Measurements from ENCODE around the gene NUDC.

NUDC gene

GRCh38 chr1:26978901-26979300 is 57.4 kb downstream of the NUDC start:
- TF ChIP-seq TCF4 (CRISPR knock-in tag; IDR thresholded peaks at IDR 0.05; ENCODE audit: borderline replicate concordance) (no peak), ISL1 (CRISPR knock-in tag; IDR thresholded peaks at IDR 0.05) (no peak), PPARA (CRISPR knock-in tag; IDR thresholded peaks at IDR 0.05; ENCODE audit: borderline replicate concordance) (no peak), CSDC2 (CRISPR knock-in tag; IDR thresholded peaks at IDR 0.05) (no peak), ZC3H10 (CRISPR knock-in tag; IDR thresholded peaks at IDR 0.05) (no peak)
- no peak for ATAC-seq

DNA sequence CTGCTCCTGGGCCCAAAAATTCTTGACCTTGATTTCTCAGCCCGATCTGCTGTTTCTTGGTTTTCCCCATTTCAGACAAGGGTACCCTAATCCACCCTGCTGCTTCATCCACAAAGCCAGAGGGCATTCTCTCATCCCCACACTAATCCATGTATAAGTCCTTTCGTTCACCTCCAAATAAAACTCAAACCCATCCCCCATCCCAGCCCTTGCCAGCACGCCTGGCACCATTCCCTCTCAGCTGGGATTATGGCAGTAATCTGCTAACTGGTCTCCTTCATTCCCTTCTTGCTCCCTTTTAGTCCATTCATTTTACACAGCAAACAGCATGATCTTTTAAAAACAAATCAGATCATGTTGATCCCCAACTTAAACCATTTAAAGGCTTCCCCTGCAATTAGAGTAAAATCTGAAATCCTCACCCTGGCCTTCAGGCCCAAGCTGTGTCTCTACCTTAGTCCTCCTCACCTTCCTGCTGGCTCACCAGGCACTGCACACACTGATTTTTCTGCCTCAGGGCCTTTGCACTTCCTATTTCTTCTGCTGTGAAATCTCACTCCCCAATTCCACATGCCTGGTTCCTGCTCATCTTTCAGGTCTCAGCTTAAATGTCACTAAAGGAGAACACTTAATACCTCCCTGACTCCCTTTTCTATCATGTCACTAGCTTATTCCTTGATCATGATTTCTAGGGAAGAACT is 59.8 kb downstream of the NUDC start:
- ATAC-seq, result no peak
- no peak for TF ChIP-seq ZNF8 (CRISPR knock-in tag; IDR thresholded peaks at IDR 0.05)
- TF ChIP-seq ARNTL (CRISPR knock-in tag; IDR thresholded peaks at IDR 0.05; ENCODE audit: borderline replicate concordance, low read depth), result no peak
- TF ChIP-seq TSHZ2 (CRISPR knock-in tag; IDR thresholded peaks at IDR 0.05), result no peak
- no peak for TF ChIP-seq OSR1 (CRISPR knock-in tag; IDR thresholded peaks at IDR 0.05)
- no peak for TF ChIP-seq CSRNP3 (CRISPR knock-in tag; IDR thresholded peaks at IDR 0.05)
- no peak for TF ChIP-seq TOX (CRISPR knock-in tag; IDR thresholded peaks at IDR 0.05; ENCODE audit: borderline replicate concordance)
- no peak for TF ChIP-seq ZFP3 (CRISPR knock-in tag; IDR thresholded peaks at IDR 0.05)
- no peak for TF ChIP-seq ESRRG (CRISPR knock-in tag; IDR thresholded peaks at IDR 0.05)
- no peak for TF ChIP-seq BACH2 (CRISPR knock-in tag; IDR thresholded peaks at IDR 0.05; ENCODE audit: borderline replicate concordance)
- TF ChIP-seq, protein P1, sequence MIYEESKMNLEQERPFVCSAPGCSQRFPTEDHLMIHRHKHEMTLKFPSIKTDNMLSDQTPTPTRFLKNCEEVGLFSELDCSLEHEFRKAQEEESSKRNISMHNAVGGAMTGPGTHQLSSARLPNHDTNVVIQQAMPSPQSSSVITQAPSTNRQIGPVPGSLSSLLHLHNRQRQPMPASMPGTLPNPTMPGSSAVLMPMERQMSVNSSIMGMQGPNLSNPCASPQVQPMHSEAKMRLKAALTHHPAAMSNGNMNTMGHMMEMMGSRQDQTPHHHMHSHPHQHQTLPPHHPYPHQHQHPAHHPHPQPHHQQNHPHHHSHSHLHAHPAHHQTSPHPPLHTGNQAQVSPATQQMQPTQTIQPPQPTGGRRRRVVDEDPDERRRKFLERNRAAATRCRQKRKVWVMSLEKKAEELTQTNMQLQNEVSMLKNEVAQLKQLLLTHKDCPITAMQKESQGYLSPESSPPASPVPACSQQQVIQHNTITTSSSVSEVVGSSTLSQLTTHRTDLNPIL (CRISPR knock-in tag; IDR thresholded peaks at IDR 0.05; ENCODE audit: low read depth), result no peak
- no peak for TF ChIP-seq CSDC2 (CRISPR knock-in tag; IDR thresholded peaks at IDR 0.05)
- TF ChIP-seq ZNF70 (CRISPR knock-in tag; IDR thresholded peaks at IDR 0.05), result no peak
- no peak for TF ChIP-seq SNAI2 (CRISPR knock-in tag; IDR thresholded peaks at IDR 0.05)
- no peak for TF ChIP-seq GLIS3 (CRISPR knock-in tag; IDR thresholded peaks at IDR 0.05)
- TF ChIP-seq POU6F1 (CRISPR knock-in tag; IDR thresholded peaks at IDR 0.05; ENCODE audit: borderline replicate concordance, low read depth), result no peak
- no peak for TF ChIP-seq ISL1 (CRISPR knock-in tag; IDR thresholded peaks at IDR 0.05)
- no peak for TF ChIP-seq ZNF565 (CRISPR knock-in tag; conservative IDR thresholded peaks at IDR 0.05; ENCODE audit: low read depth)
- TF ChIP-seq ZC3H10 (CRISPR knock-in tag; IDR thresholded peaks at IDR 0.05), result no peak
- TF ChIP-seq RARB (CRISPR knock-in tag; IDR thresholded peaks at IDR 0.05), result no peak

- no peak; the same call in 2 of the 3 replicates for ATAC-seq
- TF ChIP-seq OSR1 (CRISPR knock-in tag; IDR thresholded peaks at IDR 0.05) (no peak), ZFP3 (CRISPR knock-in tag; IDR thresholded peaks at IDR 0.05) (no peak), CSRNP3 (CRISPR knock-in tag; IDR thresholded peaks at IDR 0.05) (no peak), PPARA (CRISPR knock-in tag; IDR thresholded peaks at IDR 0.05; ENCODE audit: borderline replicate concordance) (no peak), TCF4 (CRISPR knock-in tag; IDR thresholded peaks at IDR 0.05; ENCODE audit: borderline replicate concordance) (no peak), BACH2 (CRISPR knock-in tag; IDR thresholded peaks at IDR 0.05; ENCODE audit: borderline replicate concordance) (no peak), ZNF70 (CRISPR knock-in tag; IDR thresholded peaks at IDR 0.05) (no peak), TOX (CRISPR knock-in tag; IDR thresholded peaks at IDR 0.05; ENCODE audit: borderline replicate concordance) (no peak), SNAI2 (CRISPR knock-in tag; IDR thresholded peaks at IDR 0.05) (no peak), CSDC2 (CRISPR knock-in tag; IDR thresholded peaks at IDR 0.05) (no peak), ZNF565 (CRISPR knock-in tag; conservative IDR thresholded peaks at IDR 0.05; ENCODE audit: low read depth) (no peak)
- TF ChIP-seq, protein P1 (CRISPR knock-in tag; IDR thresholded peaks at IDR 0.05; ENCODE audit: low read depth), result no peak
- TF ChIP-seq, protein P2, sequence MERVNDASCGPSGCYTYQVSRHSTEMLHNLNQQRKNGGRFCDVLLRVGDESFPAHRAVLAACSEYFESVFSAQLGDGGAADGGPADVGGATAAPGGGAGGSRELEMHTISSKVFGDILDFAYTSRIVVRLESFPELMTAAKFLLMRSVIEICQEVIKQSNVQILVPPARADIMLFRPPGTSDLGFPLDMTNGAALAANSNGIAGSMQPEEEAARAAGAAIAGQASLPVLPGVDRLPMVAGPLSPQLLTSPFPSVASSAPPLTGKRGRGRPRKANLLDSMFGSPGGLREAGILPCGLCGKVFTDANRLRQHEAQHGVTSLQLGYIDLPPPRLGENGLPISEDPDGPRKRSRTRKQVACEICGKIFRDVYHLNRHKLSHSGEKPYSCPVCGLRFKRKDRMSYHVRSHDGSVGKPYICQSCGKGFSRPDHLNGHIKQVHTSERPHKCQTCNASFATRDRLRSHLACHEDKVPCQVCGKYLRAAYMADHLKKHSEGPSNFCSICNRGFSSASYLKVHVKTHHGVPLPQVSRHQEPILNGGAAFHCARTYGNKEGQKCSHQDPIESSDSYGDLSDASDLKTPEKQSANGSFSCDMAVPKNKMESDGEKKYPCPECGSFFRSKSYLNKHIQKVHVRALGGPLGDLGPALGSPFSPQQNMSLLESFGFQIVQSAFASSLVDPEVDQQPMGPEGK (CRISPR knock-in tag; IDR thresholded peaks at IDR 0.05; ENCODE audit: borderline replicate concordance), result no peak
These were observed 62.3 kb downstream of the NUDC start for GRCh38 chr1:26983863-26984262.

Data from SK-N-SH treated with all-trans-retinoic acid at 6 μM for 48 hours (cell line).